Tibial nerve (tissue), 3 donors: Measurements from ENCODE around the gene ELMO2.

Source experiments
- CTCF ChIP-seq, 5 experiments: fragments of 200-600 bp in 3 of 5; fragments of 450-650 bp in 2 of 5; sonication (generic) in 3 of 5; IDR thresholded peaks; one replicate each; pipeline ENCODE4 v1.5.1; 2016 to 2019; ENCODE audit warnings: antibody characterized with exemption in 5 of 5, mild to moderate bottlenecking in 3 of 5, moderate library complexity in 2 of 5
- POLR2A ChIP-seq, 2 donors: fragments of 450-650 bp; IDR thresholded peaks; one replicate each; pipeline ENCODE4 v1.6.1; 2017; ENCODE audit warnings: antibody characterized with exemption in 2 of 2, mild to moderate bottlenecking in 2 of 2, moderate library complexity in 2 of 2

- TF ChIP-seq CTCF (IDR thresholded peaks at IDR 0.05) (peak in 2 of 5 experiments; percentile 42), POLR2A (IDR thresholded peaks at IDR 0.05) (peak; percentile 71 to 87)
Measured at GRCh38 chr20:46363874-46364669, 42.3 kb downstream of the ELMO2 start.
